Measurements from ENCODE around the gene PRKACB.
"Not testable (repeated sequence)": the region's sequence is repeated elsewhere in the genome, so short reads cannot be mapped to it uniquely, and the experiment has no call there.

Gene PRKACB

GRCh38 chr1:84208935-84209334 is 64.9 kb downstream of the PRKACB start:
- no peak for DNase-seq
- intact Hi-C loops (cut with DNase I): no loop called here

GRCh38 chr1:84214115-84214956 is 70.3 kb downstream of the PRKACB start:
- intact Hi-C loops (cut with DNase I): no loop called here
- no peak for DNase-seq

GRCh38 chr1:84217239-84217638 is 73.2 kb downstream of the PRKACB start:
- intact Hi-C loops (cut with DNase I): no loop called here
- no peak for DNase-seq

GRCh38 chr1:84223751-84224432 is 79.8 kb downstream of the PRKACB start:
- no peak for DNase-seq
- intact Hi-C loops (cut with DNase I): no loop called here

- intact Hi-C loops (cut with DNase I): no loop called here
Measured at GRCh38 chr1:84224905-84225304, 80.8 kb downstream of the PRKACB start.

GRCh38 chr1:84225646-84226045 is 81.6 kb downstream of the PRKACB start:
- intact Hi-C loops (cut with DNase I): no loop called here
- no peak for DNase-seq

More at GRCh38 chr1:84224905-84225304, 80.8 kb downstream of the PRKACB start:
- peak in 1 of 10 donors; percentile 46 for DNase-seq

- intact Hi-C loops (cut with DNase I); DNase-seq: not testable (repeated sequence)
Measured at GRCh38 chr1:84232676-84233075, 88.6 kb downstream of the PRKACB start.

GRCh38 chr1:84236256-84236655 is 92.2 kb downstream of the PRKACB start:
- no peak for DNase-seq
- intact Hi-C loops (cut with DNase I): no loop called here

GRCh38 chr1:84242641-84243040 is 98.6 kb downstream of the PRKACB start:
- intact Hi-C loops (cut with DNase I): no loop called here
- no peak for DNase-seq

GRCh38 chr1:84245563-84245962 is 101.5 kb downstream of the PRKACB start:
- no peak for DNase-seq
- intact Hi-C loops (cut with DNase I): no loop called here

- no peak for DNase-seq
- intact Hi-C loops (cut with DNase I): no loop called here
Measured at GRCh38 chr1:84246213-84246612, 102.1 kb downstream of the PRKACB start.

GRCh38 chr1:84247425-84248220 is 103.6 kb downstream of the PRKACB start:
- DNase-seq: no peak
- intact Hi-C loops (cut with DNase I): no loop called here

- no peak for DNase-seq
- intact Hi-C loops (cut with DNase I): no loop called here
Measured at GRCh38 chr1:84250668-84251067, 106.6 kb downstream of the PRKACB start.

GRCh38 chr1:84253036-84253435 is 109.0 kb downstream of the PRKACB start:
- intact Hi-C loops (cut with DNase I): no loop called here

GRCh38 chr1:84253891-84254290 is 109.8 kb downstream of the PRKACB start:
- intact Hi-C loops (cut with DNase I): loop anchor here (2.0 kb wide), 1 partner anchor 45 kb away; no protein-coding TSS in a partner anchor
- DNase-seq: peak; percentile 41 to 95 (median 82)

More at GRCh38 chr1:84253036-84253435, 109.0 kb downstream of the PRKACB start:
- DNase-seq: no peak

GRCh38 chr1:84254703-84255238 is 110.7 kb downstream of the PRKACB start:
- intact Hi-C loops (cut with DNase I): loop anchor here (2.0 kb wide), 1 partner anchor 44 kb away; no protein-coding TSS in a partner anchor

GRCh38 chr1:84255582-84255981 is 111.5 kb downstream of the PRKACB start:
- no peak for DNase-seq
- intact Hi-C loops (cut with DNase I): loop anchor here (2.0 kb wide), 1 partner anchor 43 kb away; no protein-coding TSS in a partner anchor

More at GRCh38 chr1:84254703-84255238, 110.7 kb downstream of the PRKACB start:
- DNase-seq: no peak

GRCh38 chr1:84257617-84258016 is 113.5 kb downstream of the PRKACB start:
- intact Hi-C loops (cut with DNase I): no loop called here
- DNase-seq: no peak

- intact Hi-C loops (cut with DNase I): no loop called here
- no peak for DNase-seq
Measured at GRCh38 chr1:84259376-84259775, 115.3 kb downstream of the PRKACB start.

- DNase-seq: no peak
- intact Hi-C loops (cut with DNase I): no loop called here
Measured at GRCh38 chr1:84259989-84260388, 115.9 kb downstream of the PRKACB start.

All from posterior cingulate gyrus (tissue), 11 donors.